HUES64 (cell line): ENCODE data around the gene RABGGTB. TPM values are rescaled to one million over a fixed set of nuclear protein-coding genes. Genes with fewer than 3 reads are reported as not detected.
"Not testable (repeated sequence)": the region's sequence is repeated elsewhere in the genome, so short reads cannot be mapped to it uniquely, and the experiment has no call there.

Experiments
- H3K27ac ChIP-seq: 2 replicates; pipeline ENCODE4 v1.7.0; 2013; ENCODE audit warnings: low read depth, low read length, inconsistent platforms
- H3K27me3 ChIP-seq: 2 replicates; pipeline ENCODE4 v1.6.1; 2013; ENCODE audit warnings: mild to moderate bottlenecking, low read length; ENCODE audit not compliant: insufficient read depth
- H3K36me3 ChIP-seq: 2 replicates; pipeline ENCODE4 v1.6.1; 2013; ENCODE audit warnings: mild to moderate bottlenecking, low read length; ENCODE audit not compliant: insufficient read depth
- H3K4me1 ChIP-seq: 2 replicates; pipeline ENCODE4 v1.6.1; 2013; ENCODE audit warnings: mild to moderate bottlenecking, low read length, moderate library complexity; ENCODE audit not compliant: insufficient read depth
- H3K4me3 ChIP-seq: 2 replicates; pipeline ENCODE4 v1.5.1; 2013; ENCODE audit warnings: mild to moderate bottlenecking, low read length, moderate library complexity
- H3K9ac ChIP-seq: 2 replicates; pipeline ENCODE4 v1.6.1; 2013; ENCODE audit warnings: mild to moderate bottlenecking, low read depth, low read length
- H3K9me3 ChIP-seq: 2 replicates; pipeline ENCODE4 v1.6.1; 2013; ENCODE audit warnings: low read depth, low read length; ENCODE audit not compliant: insufficient read depth
- WGBS: fragments of 150-250, 120-280 bp; methylation state at CpG from one replicate; pipeline ENCODE4 v1.1.7; 2013; ENCODE audit warnings: missing lambda C conversion rate; 5-methylcytosine and 5-hydroxymethylcytosine counted together
- polyA plus RNA-seq, 2 experiments: library from polyadenylated mRNA; stranded (reverse); fragments of 50-300 nt; gene quantifications; one replicate each; pipeline ENCODE4 v1.2.3, GENCODE V29; 2013

Gene RABGGTB
- 86.6 TPM for polyA plus RNA-seq (2013, experiment 1 of 2)
- 66.9 TPM for polyA plus RNA-seq (2013, experiment 2 of 2)

GRCh38 chr1:75785983-75786853, at the start of gene RABGGTB:
TSS of gene RABGGTB (plus strand) at chr1:75786256. CDS start at chr1:75786272, 16 bp downstream.
- H3K36me3 ChIP-seq = peaks cover 42% of the 10 kb centered on the region
- peak within 1 kb of the TSS; percentile 54 for H3K27ac ChIP-seq
- no peaks in the 10 kb centered on the region for H3K9me3 ChIP-seq
- H3K27me3 ChIP-seq = no peaks in the 10 kb centered on the region
- peak within 1 kb of the TSS; percentile 96 for H3K9ac ChIP-seq
- H3K4me3 ChIP-seq = peak within 1 kb of the TSS; percentile 84
- whole genome bisulfite sequencing = under 1% methylated on average over 28 of the region's 28 CpGs
- peaks cover 17% of the 10 kb centered on the region for H3K4me1 ChIP-seq

- WGBS = 92% methylated on average over 6 of the region's 6 CpGs
- no peak overlapping the region for H3K9ac ChIP-seq
Measured at GRCh38 chr1:75742047-75742625, 43.9 kb upstream of the RABGGTB start.

GRCh38 chr1:75745276-75745675, 40.8 kb upstream of the RABGGTB start:
- Histone ChIP-seq H3K4me3 (no peak overlapping the region), H3K9ac (no peak overlapping the region), H3K9me3 (no peaks in the 10 kb centered on the region), H3K27me3 (no peaks in the 10 kb centered on the region), H3K4me1 (peaks cover 4% of the 10 kb centered on the region; the same call in 1 of the 2 replicates), H3K27ac (no peak overlapping the region), H3K36me3 (peaks cover 54% of the 10 kb centered on the region)
- 86% methylated on average over 3 of the region's 4 CpGs for WGBS

More at GRCh38 chr1:75742047-75742625, 43.9 kb upstream of the RABGGTB start:
- Histone ChIP-seq H3K9me3 (no peaks in the 10 kb centered on the region), H3K4me1 (peaks cover 4% of the 10 kb centered on the region; the same call in 1 of the 2 replicates), H3K27me3 (no peaks in the 10 kb centered on the region), H3K4me3 (no peak overlapping the region), H3K27ac (no peak overlapping the region), H3K36me3 (peaks cover 70% of the 10 kb centered on the region)

GRCh38 chr1:75757210-75757609, 28.8 kb upstream of the RABGGTB start:
- peaks cover 23% of the 10 kb centered on the region for H3K9me3 ChIP-seq
- not testable (repeated sequence) for H3K4me3 ChIP-seq, H3K4me1 ChIP-seq, H3K27ac ChIP-seq, H3K9ac ChIP-seq, H3K27me3 ChIP-seq
- peaks cover 48% of the 10 kb centered on the region for H3K36me3 ChIP-seq

GRCh38 chr1:75758543-75758942, 27.5 kb upstream of the RABGGTB start:
- H3K27ac ChIP-seq, H3K4me1 ChIP-seq, H3K9ac ChIP-seq, H3K27me3 ChIP-seq, H3K4me3 ChIP-seq: not testable (repeated sequence)
- Histone ChIP-seq H3K9me3 (peaks cover 16% of the 10 kb centered on the region), H3K36me3 (peaks cover 43% of the 10 kb centered on the region)
- 84% methylated on average over 4 of the region's 4 CpGs for WGBS

GRCh38 chr1:75764057-75764655, 21.9 kb upstream of the RABGGTB start:
- Histone ChIP-seq H3K9me3 (no peaks in the 10 kb centered on the region), H3K4me3 (no peak overlapping the region), H3K27me3 (no peaks in the 10 kb centered on the region), H3K27ac (no peak overlapping the region), H3K36me3 (peaks cover 18% of the 10 kb centered on the region), H3K9ac (no peak overlapping the region), H3K4me1 (no peaks in the 10 kb centered on the region)
- WGBS = 71% methylated on average over 1 of the region's 1 CpG

GRCh38 chr1:75765697-75766355, 20.2 kb upstream of the RABGGTB start:
- no peaks in the 10 kb centered on the region for H3K27me3 ChIP-seq
- H3K4me1 ChIP-seq = no peaks in the 10 kb centered on the region
- H3K36me3 ChIP-seq = peaks cover 18% of the 10 kb centered on the region
- H3K9ac ChIP-seq = no peak overlapping the region
- WGBS = 93% methylated on average over 1 of the region's 1 CpG
- no peaks in the 10 kb centered on the region for H3K9me3 ChIP-seq
- H3K4me3 ChIP-seq = no peak overlapping the region
- no peak overlapping the region for H3K27ac ChIP-seq

GRCh38 chr1:75768016-75768415, 18.0 kb upstream of the RABGGTB start:
- Histone ChIP-seq H3K27ac (no peak overlapping the region), H3K4me3 (no peak overlapping the region), H3K36me3 (peaks cover 1% of the 10 kb centered on the region; the same call in 1 of the 2 replicates), H3K9me3 (no peaks in the 10 kb centered on the region), H3K4me1 (no peaks in the 10 kb centered on the region), H3K9ac (no peak overlapping the region), H3K27me3 (no peaks in the 10 kb centered on the region)
- no CpG with 5 or more reads among the region's 1 CpG for WGBS

GRCh38 chr1:75770761-75771160, 15.3 kb upstream of the RABGGTB start:
- Histone ChIP-seq H3K9ac (no peak overlapping the region), H3K27ac (no peak overlapping the region), H3K4me3 (no peak overlapping the region), H3K36me3 (no peaks in the 10 kb centered on the region), H3K27me3 (no peaks in the 10 kb centered on the region), H3K4me1 (no peaks in the 10 kb centered on the region), H3K9me3 (no peaks in the 10 kb centered on the region)
- WGBS = 83% methylated on average over 1 of the region's 1 CpG

- H3K9me3 ChIP-seq = peaks cover 3% of the 10 kb centered on the region; the same call in 1 of the 2 replicates
- H3K4me3 ChIP-seq = no peak overlapping the region
- no peak overlapping the region for H3K9ac ChIP-seq
- H3K27me3 ChIP-seq = no peaks in the 10 kb centered on the region
- no peak overlapping the region for H3K27ac ChIP-seq
- 62% methylated on average over 2 of the region's 3 CpGs for WGBS
- H3K4me1 ChIP-seq = no peaks in the 10 kb centered on the region
- H3K36me3 ChIP-seq = no peaks in the 10 kb centered on the region
Measured at GRCh38 chr1:75771978-75772377, 14.1 kb upstream of the RABGGTB start.

GRCh38 chr1:75777812-75778211, 8.2 kb upstream of the RABGGTB start:
- not testable (repeated sequence) for H3K4me3 ChIP-seq, H3K27me3 ChIP-seq, H3K27ac ChIP-seq, H3K4me1 ChIP-seq, H3K36me3 ChIP-seq, H3K9ac ChIP-seq
- WGBS = 95% methylated on average over 4 of the region's 4 CpGs
- H3K9me3 ChIP-seq = peaks cover 14% of the 10 kb centered on the region
